ENCODE measurements around the gene HORMAD1.

The HORMAD1 gene

GRCh38 chr1:150708595-150708994 lies 12.1 kb downstream of the HORMAD1 start:
- Histone ChIP-seq H3K27ac (no peak overlapping the region), H3K36me3 (no peaks in the 10 kb centered on the region), H3K27me3 (ENCODE audit: insufficient read depth, low read depth, severe bottlenecking) (no peaks in the 10 kb centered on the region), H3K4me3 (ENCODE audit: low read depth, low read length) (no peak overlapping the region), H3K9me3 (ENCODE audit: severe bottlenecking) (no peaks in the 10 kb centered on the region)
- TF ChIP-seq CTCF (IDR thresholded peaks at IDR 0.05; ENCODE audit: low read depth, low read length): no peak
- no peak for DNase-seq

- DNase-seq: no peak
- TF ChIP-seq CTCF (IDR thresholded peaks at IDR 0.05; ENCODE audit: low read depth, low read length): no peak
- Histone ChIP-seq H3K36me3 (no peaks in the 10 kb centered on the region), H3K27ac (no peak overlapping the region), H3K9me3 (ENCODE audit: severe bottlenecking) (no peaks in the 10 kb centered on the region), H3K27me3 (ENCODE audit: insufficient read depth, low read depth, severe bottlenecking) (no peaks in the 10 kb centered on the region), H3K4me3 (ENCODE audit: low read depth, low read length) (no peak overlapping the region)
These were observed 14.6 kb downstream of the HORMAD1 start for GRCh38 chr1:150706091-150706490.

- Histone ChIP-seq H3K36me3 (no peaks in the 10 kb centered on the region), H3K27me3 (ENCODE audit: insufficient read depth, low read depth, severe bottlenecking) (no peaks in the 10 kb centered on the region), H3K27ac (no peak overlapping the region), H3K4me3 (ENCODE audit: low read depth, low read length) (no peak overlapping the region), H3K9me3 (ENCODE audit: severe bottlenecking) (no peaks in the 10 kb centered on the region)
- TF ChIP-seq CTCF (IDR thresholded peaks at IDR 0.05; ENCODE audit: low read depth, low read length): no peak
- DNase-seq: no peak
These were observed 17.3 kb downstream of the HORMAD1 start for GRCh38 chr1:150703427-150703826.

- peak; percentile 100 for DNase-seq
- Histone ChIP-seq H3K36me3 (peaks cover 25% of the 10 kb centered on the region), H3K27ac (peak within 1 kb of the TSS; percentile 68), H3K9me3 (ENCODE audit: severe bottlenecking) (no peaks in the 10 kb centered on the region), H3K4me3 (ENCODE audit: low read depth, low read length) (peak within 1 kb of the TSS; percentile 63), H3K27me3 (ENCODE audit: insufficient read depth, low read depth, severe bottlenecking) (no peaks in the 10 kb centered on the region)
- peak; percentile 38; the same call in 1 of the 2 replicates for TF ChIP-seq CTCF (IDR thresholded peaks at IDR 0.05; ENCODE audit: low read depth, low read length)
These were observed 23.4 kb downstream of the HORMAD1 start, which contains the start of gene GOLPH3L for GRCh38 chr1:150696995-150697927. Gene GOLPH3L (minus strand): TSS chr1:150697154. CDS start chr1:150694838, 2,316 bp downstream.

GRCh38 chr1:150696590-150696989 lies 24.1 kb downstream of the HORMAD1 start:
- Histone ChIP-seq H3K9me3 (ENCODE audit: severe bottlenecking) (no peaks in the 10 kb centered on the region), H3K4me3 (ENCODE audit: low read depth, low read length) (peak overlapping the region; percentile 63), H3K27me3 (ENCODE audit: insufficient read depth, low read depth, severe bottlenecking) (no peaks in the 10 kb centered on the region), H3K27ac (peak overlapping the region; percentile 68), H3K36me3 (peaks cover 32% of the 10 kb centered on the region)
- no peak for TF ChIP-seq CTCF (IDR thresholded peaks at IDR 0.05; ENCODE audit: low read depth, low read length)
- DNase-seq: no peak
